Right forelimb (tissue), 1 donor: ENCODE results near the gene GPR173.
A peak's percentile ranks its signal among the peaks of the same experiment; 100 is the strongest.

Experiments used
- DNase-seq: peaks from one replicate; pipeline ENCODE4 v3.0.0-alpha.2; 2018

The GPR173 gene

GRCh38 chrX:53048169-53049126 is at the start of gene GPR173:
Gene GPR173 (plus strand): TSS chrX:53048789. CDS start chrX:53076622, 27,833 bp downstream.
- peak; percentile 84 for DNase-seq

- DNase-seq = no peak
These were observed 48.0 kb upstream of the GPR173 start for GRCh38 chrX:53000447-53001135.

GRCh38 chrX:53001958-53002357 is 46.6 kb upstream of the GPR173 start:
- no peak for DNase-seq

- DNase-seq = no peak
These were observed 45.5 kb upstream of the GPR173 start for GRCh38 chrX:53003111-53003510.

- no peak for DNase-seq
These were observed 44.6 kb upstream of the GPR173 start for GRCh38 chrX:53004038-53004437.

- no peak for DNase-seq
These were observed 43.8 kb upstream of the GPR173 start for GRCh38 chrX:53004811-53005210.

- DNase-seq = no peak
These were observed 43.3 kb upstream of the GPR173 start for GRCh38 chrX:53005327-53005726.

GRCh38 chrX:53009032-53009431 is 39.6 kb upstream of the GPR173 start:
- no peak for DNase-seq

GRCh38 chrX:53013291-53013690 is 35.3 kb upstream of the GPR173 start:
- no peak for DNase-seq

GRCh38 chrX:53018627-53019026 is 30.0 kb upstream of the GPR173 start:
- DNase-seq = no peak

GRCh38 chrX:53022381-53022780 is 26.2 kb upstream of the GPR173 start:
- no peak for DNase-seq

GRCh38 chrX:53028678-53029077 is 19.9 kb upstream of the GPR173 start:
- no peak for DNase-seq

GRCh38 chrX:53031380-53031779 is 17.2 kb upstream of the GPR173 start:
- DNase-seq = no peak

GRCh38 chrX:53036149-53036548 is 12.4 kb upstream of the GPR173 start:
- no peak for DNase-seq

GRCh38 chrX:53039236-53039635 is 9.4 kb upstream of the GPR173 start:
- DNase-seq = no peak

- DNase-seq = no peak
These were observed 3.6 kb upstream of the GPR173 start for GRCh38 chrX:53044995-53045394.

GRCh38 chrX:53047228-53047627 is 1.4 kb upstream of the GPR173 start:
- DNase-seq = no peak

GRCh38 chrX:53049127-53049517 is 533 bp downstream of the GPR173 start:
- DNase-seq = no peak

GRCh38 chrX:53050841-53051240 is 2.3 kb downstream of the GPR173 start:
- no peak for DNase-seq

- no peak for DNase-seq
These were observed 6.8 kb downstream of the GPR173 start for GRCh38 chrX:53055244-53055849.

GRCh38 chrX:53056292-53056691 is 7.7 kb downstream of the GPR173 start:
- no peak for DNase-seq

GRCh38 chrX:53065104-53065503 is 16.5 kb downstream of the GPR173 start:
- DNase-seq = no peak

- no peak for DNase-seq
These were observed 22.5 kb downstream of the GPR173 start for GRCh38 chrX:53071064-53071463.
